Cortex of kidney (tissue), 1 donor: ENCODE data around the gene CELA3A.
"Not testable (repeated sequence)": the region's sequence is repeated elsewhere in the genome, so short reads cannot be mapped to it uniquely, and the experiment has no call there.

Experiments used
- DNase-seq: peaks from one replicate; lab custom pipeline; 2025; lab: John Stamatoyannopoulos, UW

CELA3A gene, protein sequence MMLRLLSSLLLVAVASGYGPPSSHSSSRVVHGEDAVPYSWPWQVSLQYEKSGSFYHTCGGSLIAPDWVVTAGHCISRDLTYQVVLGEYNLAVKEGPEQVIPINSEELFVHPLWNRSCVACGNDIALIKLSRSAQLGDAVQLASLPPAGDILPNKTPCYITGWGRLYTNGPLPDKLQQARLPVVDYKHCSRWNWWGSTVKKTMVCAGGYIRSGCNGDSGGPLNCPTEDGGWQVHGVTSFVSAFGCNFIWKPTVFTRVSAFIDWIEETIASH

DNA sequence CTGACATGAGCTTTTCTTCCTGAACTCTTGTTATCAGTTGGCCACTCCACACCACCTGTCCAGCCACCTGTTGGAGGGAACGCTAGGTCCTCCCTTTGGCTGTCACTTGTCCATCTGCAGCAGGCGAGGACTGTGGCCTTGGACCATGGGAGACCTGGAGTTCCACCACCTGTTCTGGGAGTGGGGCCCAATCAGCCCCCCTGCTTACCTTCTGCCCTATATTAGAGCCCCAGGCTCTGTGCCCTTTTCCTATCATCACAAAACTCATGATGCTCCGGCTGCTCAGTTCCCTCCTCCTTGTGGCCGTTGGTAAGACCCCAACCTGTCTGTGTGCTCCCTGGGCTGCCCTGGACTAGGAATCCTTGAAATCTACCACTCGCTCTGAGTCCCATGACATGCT is at the start of gene CELA3A:
Gene CELA3A, plus strand, starts transcription at position 249 of the 400 bp plus-strand sequence. Its CDS starts 18 bp downstream, at position 267.
- DNase-seq, result no peak

DNA sequence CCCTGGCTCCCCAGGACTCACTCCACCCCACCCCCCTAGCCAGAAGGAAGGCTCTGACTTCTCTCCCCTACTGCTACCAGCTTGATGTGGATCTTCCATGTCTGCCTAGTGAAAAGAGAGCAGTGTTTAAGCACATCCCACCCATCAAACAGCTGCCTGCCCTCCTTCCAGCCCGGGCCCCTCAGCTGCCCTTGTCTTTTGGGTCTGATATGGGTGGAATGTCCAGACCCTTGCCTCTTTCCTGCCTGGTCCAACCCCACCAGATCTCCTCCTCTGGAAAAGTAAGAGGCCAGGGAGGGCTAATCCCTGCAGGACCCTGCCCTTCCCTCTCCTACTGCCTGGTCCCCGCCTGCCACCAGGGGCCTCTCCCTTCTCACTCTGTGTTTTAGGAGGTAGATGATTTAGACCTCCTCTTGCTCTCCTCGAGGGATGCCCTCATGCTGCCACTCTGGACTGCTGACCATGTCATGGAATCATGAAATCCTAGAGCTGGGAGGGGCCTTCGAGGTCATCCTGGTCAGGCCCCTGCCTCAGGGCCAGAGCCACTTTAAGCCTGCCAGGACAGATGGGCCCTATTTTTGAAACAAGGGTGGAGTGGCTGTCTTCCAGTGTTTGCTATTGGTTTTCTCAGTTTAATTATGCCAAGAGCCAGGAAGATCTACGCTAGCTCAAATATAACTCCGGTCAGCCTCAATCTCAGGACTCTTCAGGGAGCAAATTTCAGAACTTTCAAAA is 48.5 kb upstream of the CELA3A start:
- no peak for DNase-seq

DNA sequence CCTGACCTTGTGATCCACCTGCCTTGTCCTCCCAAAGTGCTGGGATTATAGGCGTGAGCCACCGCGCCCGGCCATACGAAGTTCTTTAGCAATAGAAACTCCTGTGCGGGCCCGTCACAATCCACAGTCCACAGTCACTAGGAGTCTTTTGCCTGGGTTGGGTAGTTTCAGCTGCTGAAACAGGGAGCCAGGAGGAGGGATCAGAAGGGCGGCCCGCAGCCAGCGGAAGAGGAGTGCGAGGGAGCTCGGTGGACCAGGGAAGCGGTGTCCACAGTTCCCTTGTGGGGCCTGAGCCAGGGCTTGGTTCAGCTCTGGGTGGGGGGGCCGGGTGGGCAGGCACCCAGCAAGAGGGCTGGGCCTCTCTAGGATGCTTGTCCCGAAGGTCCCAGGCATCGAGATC is 46.4 kb upstream of the CELA3A start:
- no peak for DNase-seq

DNA sequence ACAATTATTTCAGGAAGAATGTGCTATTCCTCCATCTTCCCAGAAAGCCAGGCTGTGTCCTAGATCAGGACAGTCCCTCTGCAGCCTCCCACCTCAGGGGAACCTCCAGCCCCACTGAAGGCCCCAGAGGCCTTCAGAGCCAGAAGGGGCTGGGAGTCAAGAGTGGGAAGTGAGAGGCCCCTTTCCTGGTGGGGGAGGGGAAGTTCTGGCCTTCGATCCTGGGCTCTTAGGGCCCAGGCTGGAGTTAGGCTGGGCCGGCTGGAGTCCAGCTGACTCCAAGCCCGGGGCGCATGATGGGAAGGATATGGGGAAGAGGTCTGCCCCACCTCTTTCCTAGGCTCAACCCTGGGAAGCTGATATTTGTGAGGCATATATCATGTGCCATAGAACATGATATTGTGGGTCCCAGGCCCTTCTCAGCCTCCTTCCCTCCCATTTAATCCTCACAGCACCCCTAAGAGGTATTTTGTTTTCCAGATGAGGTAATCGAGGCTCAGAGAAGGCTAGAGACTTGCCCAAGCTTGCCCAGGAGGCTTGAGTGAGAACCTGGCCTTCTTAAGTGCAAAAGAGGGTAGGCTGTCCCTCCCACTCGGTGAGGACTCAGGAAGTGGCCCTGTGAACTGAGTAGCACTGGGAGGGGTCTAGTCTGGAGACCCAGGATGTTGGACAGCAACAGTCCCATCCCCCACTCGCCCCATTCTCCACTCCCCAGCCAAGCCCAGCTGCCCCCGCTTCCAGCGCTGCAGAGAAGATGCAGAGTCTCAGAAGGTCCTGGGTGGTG is 45.8 kb upstream of the CELA3A start:
- no peak for DNase-seq

DNA sequence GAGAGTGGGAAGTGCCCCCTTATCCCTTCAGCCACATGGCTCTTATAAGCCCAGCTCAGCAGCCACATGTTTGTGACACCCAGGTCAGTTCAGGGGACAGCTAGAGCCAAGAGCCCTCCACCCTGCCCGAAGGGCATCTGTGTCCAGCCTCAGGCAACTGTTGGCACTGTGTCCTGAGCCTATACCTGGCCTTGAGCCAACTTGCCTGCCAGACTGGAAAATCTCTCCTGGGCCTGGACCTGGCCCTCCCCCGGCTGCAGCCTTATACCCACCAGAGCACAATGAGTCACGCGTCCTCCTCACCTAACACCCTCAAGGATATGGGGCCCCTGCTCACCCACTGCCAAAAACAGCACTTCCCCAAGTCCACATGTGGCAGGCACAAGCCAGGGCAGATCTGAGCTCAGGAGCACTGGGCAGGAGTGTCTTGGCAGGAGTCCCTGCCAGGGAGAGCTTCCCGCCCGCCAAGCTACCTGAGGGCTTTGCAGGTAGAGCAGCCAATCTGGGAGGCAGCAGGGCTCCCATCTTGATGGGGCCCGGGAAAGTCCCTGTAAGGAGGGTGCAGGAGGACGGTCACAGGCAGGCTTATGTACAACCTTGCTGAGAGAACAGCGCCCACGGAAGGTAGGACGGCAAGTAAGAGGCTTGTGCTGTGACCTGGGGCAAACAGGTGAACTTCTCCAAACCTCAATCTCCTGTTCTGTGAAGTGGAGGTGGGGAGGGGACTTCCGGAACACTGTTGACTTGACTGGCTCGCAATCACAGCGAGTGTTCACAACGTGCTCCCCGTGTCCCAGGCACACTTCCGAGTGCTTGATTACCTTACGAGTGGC is 44.5 kb upstream of the CELA3A start:
- DNase-seq, result no peak

DNA sequence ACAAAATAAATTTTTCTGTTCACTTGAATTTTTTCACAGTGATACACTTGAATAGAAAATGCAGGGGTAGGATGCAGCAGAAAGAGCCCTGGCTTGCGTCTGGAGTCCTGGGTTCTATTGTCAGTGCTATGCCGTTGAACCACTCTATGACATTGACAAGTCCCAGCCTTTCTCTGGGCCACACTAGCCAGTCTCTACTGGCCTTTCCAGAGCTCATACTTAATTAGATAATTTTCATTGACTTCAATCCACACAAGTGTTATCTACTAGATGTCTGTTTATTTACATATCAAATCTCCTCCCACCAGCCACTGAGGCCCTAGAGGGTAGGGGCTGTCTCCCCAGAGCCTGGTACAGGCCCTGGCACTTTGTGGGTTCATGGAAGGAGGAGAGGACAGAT is 40.1 kb upstream of the CELA3A start:
- no peak for DNase-seq

DNA sequence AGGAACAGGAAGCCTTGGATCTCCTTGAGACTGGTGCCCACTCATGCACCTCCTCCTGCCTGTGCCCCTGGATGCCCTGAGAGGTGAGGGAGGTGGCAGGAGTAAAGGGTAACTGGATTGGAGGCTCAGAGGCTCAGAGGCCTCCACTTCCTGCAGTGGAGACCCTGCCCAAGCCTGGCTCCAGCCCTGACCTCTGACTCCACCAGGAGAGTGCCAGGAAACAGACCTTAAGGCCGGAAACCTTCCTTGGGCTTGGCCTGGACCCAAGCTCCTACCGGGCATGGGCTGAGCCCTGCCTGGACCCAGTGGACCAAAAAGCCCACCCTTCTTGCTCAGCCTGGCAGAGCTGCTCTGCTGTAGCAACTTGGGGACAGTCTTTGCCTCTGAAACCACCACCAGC is 39.7 kb upstream of the CELA3A start:
- DNase-seq, result no peak

DNA sequence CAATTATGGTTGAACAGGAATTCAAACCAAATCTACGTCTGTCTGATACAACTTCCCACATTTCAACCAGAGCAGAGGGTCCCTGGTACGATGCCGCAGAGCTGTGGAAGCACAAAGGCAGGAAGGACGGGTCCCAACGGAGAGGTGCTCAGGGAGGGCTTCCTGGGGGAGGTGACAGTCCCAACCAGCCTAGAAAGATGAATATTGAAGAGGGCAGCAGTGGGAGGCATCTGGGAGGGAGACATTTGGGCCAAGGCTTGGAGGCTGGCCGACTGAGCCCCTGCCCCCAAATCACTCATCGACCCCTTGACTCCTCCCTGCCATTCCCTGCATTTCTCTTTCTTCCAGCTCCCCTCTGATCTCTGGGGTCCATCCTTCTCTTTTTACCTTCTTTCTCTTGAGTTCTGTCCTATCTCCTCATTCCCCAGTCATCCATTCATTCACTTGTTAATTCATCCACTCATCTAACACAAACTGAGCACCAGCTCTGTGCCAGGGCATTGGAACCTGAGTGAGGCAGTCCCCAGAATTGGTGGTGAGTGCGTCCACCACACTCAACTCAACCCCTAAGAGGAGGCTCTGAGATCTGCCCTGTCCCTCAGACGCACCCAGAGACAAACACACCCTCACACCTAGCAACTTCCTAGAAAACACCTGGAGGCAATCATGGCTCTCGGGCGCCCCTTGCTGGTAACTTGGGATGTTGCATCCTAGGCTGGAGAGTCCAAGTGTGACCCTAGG is 37.8 kb upstream of the CELA3A start:
- DNase-seq, result no peak

DNA sequence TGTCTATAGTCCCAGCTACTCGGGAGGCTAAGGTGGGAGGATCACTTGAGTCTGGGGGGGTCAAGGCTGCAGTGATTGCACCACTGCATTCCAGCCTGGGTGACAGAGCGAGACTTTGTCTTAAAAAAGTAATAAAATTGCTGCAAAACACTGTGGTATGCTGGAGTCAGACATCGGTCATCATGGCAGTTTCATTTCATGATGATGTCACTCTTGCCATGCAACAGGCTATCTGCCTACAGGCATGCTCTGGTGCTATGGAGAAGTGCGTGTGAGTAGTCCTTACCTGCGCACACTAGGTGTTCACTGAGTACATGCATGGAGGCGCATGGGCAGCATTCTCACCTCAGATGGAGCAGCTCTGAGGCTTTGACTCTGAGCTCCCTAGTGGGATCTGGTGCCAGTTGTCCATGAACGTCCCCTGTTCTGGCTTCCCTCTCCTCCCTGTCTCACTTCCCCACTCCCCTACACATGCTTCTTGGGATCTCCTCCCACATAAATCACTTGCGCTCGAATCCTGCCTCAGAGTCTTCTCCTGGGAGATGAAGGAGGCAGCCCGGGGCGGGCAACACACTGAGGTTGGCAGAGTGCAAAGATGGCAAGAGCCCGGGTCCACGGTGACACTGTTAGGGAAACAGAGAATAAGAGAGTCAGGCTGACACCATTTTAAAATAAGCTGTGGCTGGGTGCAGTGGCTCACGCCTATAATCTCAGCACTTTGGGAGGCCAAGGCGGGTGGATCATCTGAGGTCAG is 35.0 kb upstream of the CELA3A start:
- no peak for DNase-seq

DNA sequence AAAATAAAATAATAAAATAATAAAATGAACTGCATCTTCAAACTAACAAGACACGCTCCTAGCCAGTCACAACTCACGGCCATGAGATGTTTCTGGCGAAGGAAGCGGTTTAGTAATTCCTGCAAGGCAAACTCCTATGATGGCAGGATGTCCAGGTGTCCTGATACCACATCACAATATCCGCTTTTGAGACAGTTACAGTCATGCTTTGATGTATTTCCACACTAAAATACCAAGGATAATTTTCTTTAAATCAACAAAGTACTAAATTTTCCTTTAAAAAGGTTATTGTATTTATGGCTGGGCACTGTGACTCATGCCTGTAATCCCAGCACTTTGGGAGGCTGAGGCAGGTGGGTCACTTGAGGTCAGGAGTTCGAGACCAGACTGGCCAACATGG is 34.2 kb upstream of the CELA3A start:
- DNase-seq, result not testable (repeated sequence)

DNA sequence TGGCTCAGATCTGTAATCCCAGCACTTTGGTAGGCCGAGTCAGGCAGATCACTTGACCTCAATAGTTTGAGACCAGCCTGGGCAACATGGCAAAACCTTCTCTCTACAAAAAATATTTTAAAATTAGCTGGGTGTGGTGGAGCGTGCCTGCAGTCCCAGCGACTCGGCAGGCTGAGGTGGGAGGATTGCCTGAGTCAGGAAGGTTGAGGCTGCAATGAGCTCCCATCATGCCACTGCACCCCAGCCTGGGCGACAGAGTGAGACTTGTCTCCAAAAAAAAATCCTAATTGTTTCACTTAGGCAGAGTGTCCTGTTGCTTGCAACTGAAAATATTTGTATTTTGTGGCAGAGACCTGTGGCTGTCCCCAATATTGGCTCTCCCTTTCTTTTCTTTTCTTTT is 32.4 kb upstream of the CELA3A start:
- not testable (repeated sequence) for DNase-seq

DNA sequence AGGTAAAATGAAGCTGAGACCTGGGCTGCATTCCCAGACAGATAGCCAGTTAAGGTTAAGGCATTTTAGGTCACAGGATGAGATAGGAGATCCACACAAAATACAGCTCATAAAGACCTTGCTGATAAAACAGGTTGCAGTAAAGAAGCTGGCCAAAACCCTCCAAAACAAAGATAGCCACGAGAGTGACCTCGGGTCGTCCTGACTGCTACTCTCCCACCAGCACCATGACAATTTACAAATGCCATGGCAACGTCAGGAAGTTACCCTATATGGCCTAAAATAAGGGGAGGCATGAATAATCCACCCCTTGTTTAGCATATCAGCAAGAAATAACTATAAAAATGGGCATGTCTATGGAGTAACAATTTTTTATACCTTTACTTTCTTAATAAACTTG is 30.9 kb upstream of the CELA3A start:
- not testable (repeated sequence) for DNase-seq

DNA sequence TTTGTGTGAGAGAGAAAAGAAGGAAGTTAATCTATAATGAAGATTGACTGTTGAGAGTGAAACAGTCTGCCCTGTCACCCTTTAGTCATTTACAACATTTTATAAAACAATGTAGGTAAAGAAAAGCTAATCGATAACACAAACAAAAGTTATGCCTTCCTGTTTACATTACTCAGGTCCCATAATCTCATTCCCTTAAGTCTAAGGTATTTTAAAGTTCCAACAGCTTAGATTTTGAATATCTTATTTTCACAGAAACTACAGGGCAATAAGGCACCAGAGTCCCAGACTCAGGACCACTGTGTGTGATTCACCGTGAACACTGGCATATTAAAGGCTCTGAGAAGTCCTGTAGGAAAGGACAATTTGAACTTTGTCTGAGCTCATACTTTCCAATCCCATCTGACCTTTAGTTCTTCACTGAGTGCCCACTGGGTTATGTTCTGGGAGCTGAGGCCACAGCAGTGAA is 28.4 kb upstream of the CELA3A start:
- not testable (repeated sequence) for DNase-seq

DNA sequence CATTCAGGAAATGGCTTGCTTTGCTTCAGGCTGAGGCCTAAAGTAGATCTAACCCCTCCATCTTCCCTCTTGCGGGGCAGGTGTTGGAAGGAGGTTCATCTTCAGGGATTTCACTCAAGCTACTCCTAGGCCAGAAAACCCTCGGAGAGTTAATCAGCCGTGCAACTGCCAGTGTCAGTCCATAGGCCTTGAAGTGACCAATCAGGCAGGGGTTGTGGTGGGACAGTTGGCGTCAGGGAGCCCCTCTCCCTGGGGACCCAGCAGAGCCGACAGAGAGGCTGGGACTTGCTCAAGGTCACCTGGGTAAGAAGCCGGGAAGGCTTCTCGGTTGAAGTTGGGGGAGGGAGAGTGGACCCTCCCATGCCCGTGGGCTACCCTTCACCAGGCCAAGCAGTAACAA is 27.5 kb upstream of the CELA3A start:
- not testable (repeated sequence) for DNase-seq

DNA sequence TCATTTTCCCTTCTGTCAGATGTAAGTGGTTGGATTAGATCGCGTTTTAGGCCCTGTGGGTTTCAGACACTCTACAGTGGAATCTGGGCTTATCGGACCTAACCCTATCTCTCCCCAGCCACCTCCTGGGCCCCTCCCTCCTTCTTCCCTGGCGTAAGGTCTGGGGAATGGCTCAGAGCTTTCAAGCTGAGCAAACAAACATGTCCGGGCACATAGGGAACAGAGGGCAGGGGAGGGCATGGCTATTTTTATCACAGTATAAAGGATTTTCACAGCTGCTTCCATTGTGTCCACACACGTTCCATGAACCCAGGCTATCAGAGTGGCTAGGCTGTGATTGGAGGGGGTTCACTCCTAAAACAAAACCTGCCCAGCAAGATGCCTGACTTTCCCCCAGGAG is 26.8 kb upstream of the CELA3A start:
- DNase-seq, result not testable (repeated sequence)

DNA sequence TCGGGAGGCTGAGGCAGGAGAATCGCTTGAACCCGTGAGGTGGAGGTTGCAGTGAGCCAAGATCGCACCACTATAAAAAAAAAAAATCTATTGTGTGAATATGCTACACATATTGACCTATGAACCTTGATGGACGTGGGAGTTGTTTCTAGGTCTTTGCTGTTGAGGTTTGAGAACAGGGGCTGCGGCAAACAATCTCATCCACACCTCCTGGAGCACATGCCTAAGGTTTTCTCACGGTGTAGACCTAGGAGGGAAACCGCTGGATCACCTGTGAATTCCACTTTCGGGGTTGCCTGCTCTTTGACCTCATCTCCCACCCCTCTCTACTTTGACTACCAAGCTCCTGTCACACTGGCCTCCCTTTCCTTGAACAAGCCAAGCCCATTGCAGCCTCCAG is 26.2 kb upstream of the CELA3A start:
- not testable (repeated sequence) for DNase-seq

DNA sequence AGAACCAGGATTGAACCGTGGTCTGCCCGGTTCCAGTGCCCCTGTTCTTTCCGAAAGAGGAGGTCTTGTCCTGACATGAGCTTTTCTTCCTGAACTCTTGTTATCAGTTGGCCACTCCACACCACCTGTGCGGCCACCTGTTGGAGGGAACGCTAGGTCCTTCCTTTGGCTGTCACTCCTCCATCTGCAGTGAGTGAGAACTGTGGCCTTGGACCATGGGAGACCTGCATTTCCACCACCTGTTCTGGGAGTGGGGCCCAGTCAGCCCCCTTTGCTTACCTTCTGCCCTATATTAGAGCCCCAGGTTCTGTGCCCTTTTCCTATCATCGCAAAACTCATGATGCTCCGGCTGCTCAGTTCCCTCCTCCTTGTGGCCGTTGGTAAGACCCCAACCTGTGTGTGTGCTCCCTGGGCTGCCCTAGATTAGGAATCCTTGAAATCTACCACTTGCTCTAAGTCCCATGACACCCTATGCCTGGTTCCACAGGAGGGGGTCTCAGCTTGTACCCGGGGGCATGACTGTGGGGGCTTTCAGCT is 24.7 kb upstream of the CELA3A start, which contains the start of gene CELA3B:
Gene CELA3B, plus strand, starts transcription at position 320 of the 537 bp plus-strand sequence. Its CDS starts 18 bp downstream, at position 338.
- not testable (repeated sequence) for DNase-seq

DNA sequence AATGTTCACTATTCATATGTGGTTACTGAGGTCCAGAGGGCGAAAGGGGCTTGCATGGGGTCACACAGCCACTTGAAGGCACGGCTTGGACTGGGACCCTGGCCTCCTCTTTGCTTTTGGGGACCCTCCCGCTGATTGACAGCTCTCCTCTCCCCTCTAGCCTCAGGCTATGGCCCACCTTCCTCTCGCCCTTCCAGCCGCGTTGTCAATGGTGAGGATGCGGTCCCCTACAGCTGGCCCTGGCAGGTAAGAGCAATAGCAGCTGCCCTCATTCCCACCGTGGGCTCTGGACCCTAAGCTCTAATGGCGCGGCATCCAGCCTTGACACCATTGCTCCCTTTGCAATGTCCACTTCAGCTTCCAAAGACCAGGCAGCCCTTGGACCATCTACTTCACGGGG is 23.2 kb upstream of the CELA3A start:
- DNase-seq, result not testable (repeated sequence)

DNA sequence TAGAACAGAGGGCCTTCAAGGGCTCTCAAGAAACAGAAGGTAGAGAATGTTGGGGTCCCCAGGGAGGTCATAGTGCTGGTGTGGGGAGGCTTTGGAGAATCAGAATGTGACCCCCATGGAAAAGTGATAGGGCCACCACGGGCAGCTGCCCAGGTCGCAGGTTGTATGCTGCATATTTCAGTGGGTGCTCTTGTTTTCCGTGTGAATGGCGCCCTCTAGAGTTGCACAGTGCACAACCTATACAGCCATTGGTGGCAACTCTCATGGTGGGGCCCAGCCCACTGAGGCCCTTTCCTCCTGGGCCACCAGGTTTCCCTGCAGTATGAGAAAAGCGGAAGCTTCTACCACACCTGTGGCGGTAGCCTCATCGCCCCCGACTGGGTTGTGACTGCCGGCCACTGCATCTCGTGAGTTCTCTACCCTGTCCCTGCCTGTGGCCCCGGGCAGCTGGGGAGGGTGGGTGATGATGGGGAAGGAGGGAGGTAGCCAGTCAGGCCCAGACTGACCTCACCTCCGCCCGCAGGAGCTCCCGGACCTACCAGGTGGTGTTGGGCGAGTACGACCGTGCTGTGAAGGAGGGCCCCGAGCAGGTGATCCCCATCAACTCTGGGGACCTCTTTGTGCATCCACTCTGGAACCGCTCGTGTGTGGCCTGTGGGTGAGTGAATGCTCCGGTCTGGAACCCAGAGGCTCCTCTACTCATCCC is 20.8 kb upstream of the CELA3A start:
- not testable (repeated sequence) for DNase-seq
